ENCODE measurements around the gene MAMLD1. TPM values are rescaled to one million over a fixed set of nuclear protein-coding genes. Genes with fewer than 3 reads are reported as not detected.

Gene MAMLD1
- total and polyA plus RNA-seq, 2 of the 8 experiments (the other 6 are each of a cell fraction or from before 2014, with no cell fraction given) = 0.09 to 0.26 TPM

DNA sequence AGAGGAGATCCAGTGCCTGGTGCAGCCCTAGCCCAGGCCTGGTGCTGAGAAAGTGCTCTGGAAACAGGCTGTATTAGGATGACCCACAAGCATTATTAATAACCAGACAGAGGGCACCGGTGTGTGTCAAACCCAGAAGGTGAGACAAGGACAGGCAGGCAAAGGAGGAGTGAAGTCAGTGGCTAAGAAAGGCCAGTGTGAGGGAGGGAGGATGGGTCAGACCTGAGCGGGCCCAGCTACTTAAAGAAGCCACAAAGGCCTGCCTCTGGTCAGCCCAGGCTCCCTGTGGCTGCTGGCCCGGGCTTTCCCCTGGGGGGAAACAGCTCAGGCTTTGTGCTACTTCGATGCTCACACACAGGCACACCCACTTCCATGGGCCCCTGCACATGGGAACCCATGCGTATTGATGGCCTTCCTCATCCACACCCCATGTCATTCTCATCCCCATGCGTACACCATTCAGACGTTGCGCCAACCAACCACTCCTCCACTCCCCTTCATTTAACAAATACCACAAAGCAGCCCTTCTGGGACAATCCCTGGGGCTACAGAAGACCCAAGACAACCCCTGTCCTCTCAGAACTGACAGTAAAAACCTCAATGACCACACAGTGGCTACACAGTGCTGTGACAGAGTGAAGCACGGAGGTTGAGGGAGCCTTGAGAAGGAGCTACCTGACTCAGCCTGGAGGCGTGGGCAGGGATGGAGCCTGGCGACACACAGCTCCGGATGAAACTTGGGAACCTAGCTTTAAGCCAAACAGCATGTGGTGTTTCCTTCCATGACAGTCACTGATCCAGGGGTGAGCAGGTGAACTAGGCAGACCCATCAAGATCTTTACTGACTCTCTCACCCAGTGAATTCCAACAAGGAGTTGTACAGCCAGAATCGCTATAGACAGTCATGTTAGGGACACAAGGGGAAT, 180.4 kb downstream of the MAMLD1 start:
- no peak for FAIRE-seq
- CTCF ChIA-PET (ENCODE audit: partially characterized antibody) = interaction anchor here (0.7 to 2.5 kb wide), 24 partner anchors 10 to 174 kb away, joined by 3 to 10 read pairs (median 4); partner anchors contain the start of gene MTM1
- TF ChIP-seq TAF1 (IDR thresholded peaks at IDR 0.05; ENCODE audit: low read depth, low read length) (no peak), SAP30 (IDR thresholded peaks at IDR 0.05; ENCODE audit: insufficient read depth, insufficient replicate concordance, low read length) (no peak), SRF (IDR thresholded peaks at IDR 0.05; ENCODE audit: low read depth, low read length) (no peak), POLR2A (IDR thresholded peaks at IDR 0.05; ENCODE audit: control extremely low read depth in 1 of 2, low read depth in 2 of 2, low read length in 2 of 2) (no peak), SIN3A (conservative IDR thresholded peaks at IDR 0.05 in 1 of 2, IDR thresholded peaks at IDR 0.05 in 1 of 2; ENCODE audit: low read depth in 1 of 2, low read length in 2 of 2) (no peak), RBBP5 (IDR thresholded peaks at IDR 0.05; ENCODE audit: borderline replicate concordance, low read depth, low read length) (no peak), CREB1 (IDR thresholded peaks at IDR 0.05) (no peak), SIX5 (IDR thresholded peaks at IDR 0.05; ENCODE audit: low read depth, low read length) (no peak)
- TF ChIP-seq, protein P1, sequence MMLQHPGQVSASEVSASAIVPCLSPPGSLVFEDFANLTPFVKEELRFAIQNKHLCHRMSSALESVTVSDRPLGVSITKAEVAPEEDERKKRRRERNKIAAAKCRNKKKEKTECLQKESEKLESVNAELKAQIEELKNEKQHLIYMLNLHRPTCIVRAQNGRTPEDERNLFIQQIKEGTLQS (IDR thresholded peaks at IDR 0.05; ENCODE audit: insufficient read depth, low read depth, low read length) = no peak
- TF ChIP-seq, protein P2, sequence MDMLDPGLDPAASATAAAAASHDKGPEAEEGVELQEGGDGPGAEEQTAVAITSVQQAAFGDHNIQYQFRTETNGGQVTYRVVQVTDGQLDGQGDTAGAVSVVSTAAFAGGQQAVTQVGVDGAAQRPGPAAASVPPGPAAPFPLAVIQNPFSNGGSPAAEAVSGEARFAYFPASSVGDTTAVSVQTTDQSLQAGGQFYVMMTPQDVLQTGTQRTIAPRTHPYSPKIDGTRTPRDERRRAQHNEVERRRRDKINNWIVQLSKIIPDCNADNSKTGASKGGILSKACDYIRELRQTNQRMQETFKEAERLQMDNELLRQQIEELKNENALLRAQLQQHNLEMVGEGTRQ (IDR thresholded peaks at IDR 0.05; ENCODE audit: low read length) = no peak

More for the DNA sequence above, 180.4 kb downstream of the MAMLD1 start:
- H3K4me2 ChIP-seq (ENCODE audit: insufficient read depth in 1 of 2, low read depth in 2 of 2, low read length in 2 of 2) = no peak overlapping the region
- no peak overlapping the region for H2BK15ac ChIP-seq (ENCODE audit: low read length)
- no peak overlapping the region for H3K9ac ChIP-seq (replicated peaks in 1 of 4; ENCODE audit: extremely low read depth in 1 of 4, low read depth in 3 of 4, low read length in 3 of 4)
- H2BK20ac ChIP-seq (ENCODE audit: low read length) = no peak overlapping the region
- no peak overlapping the region for H2BK12ac ChIP-seq (ENCODE audit: low read depth, low read length)
- H3K27ac ChIP-seq (ENCODE audit: low read depth, low read length) = no peak overlapping the region
- POLR2A ChIA-PET (ENCODE audit: partially characterized antibody) = interaction anchor here (0.6 kb wide), 1 partner anchor 169 kb away, joined by 4 read pairs; no protein-coding TSS in a partner anchor
- no peak overlapping the region for H3K4me3 ChIP-seq (ENCODE audit: extremely low read depth in 1 of 4, insufficient read depth in 2 of 4, low read depth in 3 of 4, low read length in 4 of 4)
- no peak overlapping the region for H3K23ac ChIP-seq (ENCODE audit: insufficient read length)
- H3K9me3 ChIP-seq (ENCODE audit: insufficient read depth in 2 of 2, low read depth in 1 of 2, low read length in 1 of 2) = no peaks in the 10 kb centered on the region
- DNase-seq (ENCODE audit: low read depth in 1 of 2, low spot score in 2 of 2) = no peak
- H3K27me3 ChIP-seq (replicated peaks in 1 of 4; ENCODE audit: control insufficient read depth in 3 of 4, extremely low read depth in 1 of 4, insufficient read depth in 3 of 4, low read length in 3 of 4) = peaks cover 0 to 22% (median 17%) of the 10 kb centered on the region in 4 experiments; a peak in 6 of 7 replicates
- H4K91ac ChIP-seq (replicated peaks; ENCODE audit: insufficient read length, low read length) = no peak overlapping the region
- H3K4ac ChIP-seq (replicated peaks; ENCODE audit: insufficient read length, low read depth, low read length) = no peak overlapping the region
- H3K14ac ChIP-seq (ENCODE audit: insufficient read length) = no peak overlapping the region
- no peak overlapping the region for H2BK120ac ChIP-seq (replicated peaks; ENCODE audit: low read depth, low read length)
- H3K18ac ChIP-seq (ENCODE audit: extremely low read depth, low read length) = no peak overlapping the region
- no peaks in the 10 kb centered on the region for H3K79me2 ChIP-seq (ENCODE audit: control insufficient read depth in 1 of 2, insufficient read depth in 2 of 2, low read length in 2 of 2)
- no peaks in the 10 kb centered on the region for H3K36me3 ChIP-seq (ENCODE audit: control insufficient read depth in 2 of 4, insufficient read depth in 4 of 4, low read length in 3 of 4)
- 91% methylated on average over 9 of the region's 13 CpGs; no CpG with 5 or more reads in 1 of the 2 experiments for WGBS, 2 experiments (ENCODE audit: extremely low coverage in 1 of 2, insufficient coverage in 1 of 2, insufficient read length in 1 of 2, insufficient replicate concordance in 2 of 2, low coverage in 1 of 2, low lambda C conversion rate in 2 of 2, missing lambda C conversion rate in 1 of 2)
- no peaks in the 10 kb centered on the region for H4K20me1 ChIP-seq (replicated peaks in 1 of 2; ENCODE audit: control insufficient read depth in 1 of 2, insufficient read depth in 2 of 2, low read length in 2 of 2)
- no peak overlapping the region for H4K5ac ChIP-seq (ENCODE audit: insufficient read length, low read depth, low read length)
- H3K79me1 ChIP-seq (ENCODE audit: low read depth, low read length) = no peaks in the 10 kb centered on the region
- H2BK5ac ChIP-seq (ENCODE audit: low read depth, low read length) = no peak overlapping the region
- no peaks in the 10 kb centered on the region; the same call in 1 of the 2 replicates for H3K23me2 ChIP-seq (ENCODE audit: low read depth, low read length)
- H2AK5ac ChIP-seq (ENCODE audit: low read depth, low read length) = no peak overlapping the region
- no peak overlapping the region for H4K8ac ChIP-seq (ENCODE audit: extremely low read depth, insufficient read depth, low read length)
- peaks cover 0 to 9% (median 3%) of the 10 kb centered on the region in 4 experiments; a peak in 3 of 7 replicates for H3K4me1 ChIP-seq (replicated peaks in 1 of 4; ENCODE audit: control insufficient read depth in 3 of 4, insufficient read depth in 4 of 4, low read length in 3 of 4)
- no peak overlapping the region for H2AFZ ChIP-seq (ENCODE audit: low read length)
- no peak overlapping the region for H3K56ac ChIP-seq (replicated peaks; ENCODE audit: insufficient read length, low read depth, low read length)
